AG10803 (cell line): ENCODE data around the gene GARRE1.
A peak's percentile ranks its signal among the peaks of the same experiment; 100 is the strongest.
"Not testable (repeated sequence)": the region's sequence is repeated elsewhere in the genome, so short reads cannot be mapped to it uniquely, and the experiment has no call there.

Source experiments
- DNase-seq: peaks from one replicate; pipeline ENCODE4 v3.0.0; 2010; ENCODE audit warnings: low read depth
- H3K4me3 ChIP-seq: 2 replicates; pipeline ENCODE4 v1.5.1; 2011; ENCODE audit warnings: mild to moderate bottlenecking, low read length, control low read depth
- TF ChIP-seq, protein P1 (sequence below): conservative IDR thresholded peaks from 2 replicates; pipeline ENCODE4 v1.5.1; 2011; ENCODE audit warnings: mild to moderate bottlenecking, low read length, control low read depth, inconsistent platforms

The GARRE1 gene, protein sequence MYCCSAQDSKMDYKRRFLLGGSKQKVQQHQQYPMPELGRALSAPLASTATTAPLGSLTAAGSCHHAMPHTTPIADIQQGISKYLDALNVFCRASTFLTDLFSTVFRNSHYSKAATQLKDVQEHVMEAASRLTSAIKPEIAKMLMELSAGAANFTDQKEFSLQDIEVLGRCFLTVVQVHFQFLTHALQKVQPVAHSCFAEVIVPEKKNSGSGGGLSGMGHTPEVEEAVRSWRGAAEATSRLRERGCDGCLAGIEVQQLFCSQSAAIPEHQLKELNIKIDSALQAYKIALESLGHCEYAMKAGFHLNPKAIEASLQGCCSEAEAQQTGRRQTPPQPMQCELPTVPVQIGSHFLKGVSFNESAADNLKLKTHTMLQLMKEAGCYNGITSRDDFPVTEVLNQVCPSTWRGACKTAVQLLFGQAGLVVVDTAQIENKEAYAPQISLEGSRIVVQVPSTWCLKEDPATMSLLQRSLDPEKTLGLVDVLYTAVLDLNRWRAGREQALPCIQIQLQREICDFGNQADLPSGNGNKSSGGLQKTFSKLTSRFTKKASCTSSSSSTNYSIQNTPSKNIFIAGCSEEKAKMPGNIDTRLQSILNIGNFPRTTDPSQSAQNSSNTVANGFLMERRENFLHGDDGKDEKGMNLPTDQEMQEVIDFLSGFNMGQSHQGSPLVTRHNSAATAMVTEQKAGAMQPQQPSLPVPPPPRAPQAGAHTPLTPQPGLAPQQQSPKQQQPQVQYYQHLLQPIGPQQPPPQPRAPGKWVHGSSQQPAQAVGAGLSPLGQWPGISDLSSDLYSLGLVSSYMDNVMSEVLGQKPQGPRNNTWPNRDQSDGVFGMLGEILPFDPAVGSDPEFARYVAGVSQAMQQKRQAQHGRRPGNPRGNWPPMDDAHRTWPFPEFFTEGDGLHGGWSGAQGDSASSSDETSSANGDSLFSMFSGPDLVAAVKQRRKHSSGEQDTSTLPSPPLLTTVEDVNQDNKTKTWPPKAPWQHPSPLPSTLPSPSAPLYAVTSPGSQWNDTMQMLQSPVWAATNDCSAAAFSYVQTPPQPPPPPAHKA (N-terminal part only)

DNA sequence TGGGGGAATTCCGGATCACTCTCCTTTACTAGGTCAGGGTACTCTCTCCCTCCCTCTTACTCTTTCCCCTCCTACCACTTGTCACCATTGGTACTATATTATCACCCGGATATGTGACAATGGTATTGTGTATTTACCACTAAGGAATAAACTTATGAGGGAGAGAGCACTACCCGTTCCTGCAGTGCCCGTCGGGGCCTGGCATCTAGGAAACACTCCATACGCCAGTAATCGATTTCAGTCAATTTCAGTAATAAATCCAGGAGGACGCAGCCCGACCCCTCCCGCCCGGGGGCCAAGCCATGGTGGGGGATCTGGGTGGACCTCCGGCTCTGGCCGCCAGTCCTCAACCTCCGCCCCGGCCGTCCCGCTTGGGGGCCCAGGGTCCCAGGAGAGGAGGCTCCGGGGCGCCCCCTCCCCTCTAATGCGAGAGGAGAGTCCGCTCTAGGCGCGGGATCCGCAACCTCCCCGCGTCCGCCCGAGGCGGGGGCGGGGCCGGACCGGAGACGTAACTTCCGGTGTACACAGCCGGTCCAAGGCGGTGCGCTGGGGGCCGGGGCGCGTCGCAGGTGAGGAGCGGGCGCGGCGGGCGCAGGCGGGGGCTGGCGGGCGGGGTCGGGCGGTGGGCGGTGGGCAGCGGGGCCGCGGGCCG lies at the start of gene GARRE1:
Gene GARRE1 (plus strand): TSS at position 509 of the 652 bp plus-strand sequence. CDS start 45,920 bp downstream, outside the sequence.
- TF ChIP-seq, protein P1, sequence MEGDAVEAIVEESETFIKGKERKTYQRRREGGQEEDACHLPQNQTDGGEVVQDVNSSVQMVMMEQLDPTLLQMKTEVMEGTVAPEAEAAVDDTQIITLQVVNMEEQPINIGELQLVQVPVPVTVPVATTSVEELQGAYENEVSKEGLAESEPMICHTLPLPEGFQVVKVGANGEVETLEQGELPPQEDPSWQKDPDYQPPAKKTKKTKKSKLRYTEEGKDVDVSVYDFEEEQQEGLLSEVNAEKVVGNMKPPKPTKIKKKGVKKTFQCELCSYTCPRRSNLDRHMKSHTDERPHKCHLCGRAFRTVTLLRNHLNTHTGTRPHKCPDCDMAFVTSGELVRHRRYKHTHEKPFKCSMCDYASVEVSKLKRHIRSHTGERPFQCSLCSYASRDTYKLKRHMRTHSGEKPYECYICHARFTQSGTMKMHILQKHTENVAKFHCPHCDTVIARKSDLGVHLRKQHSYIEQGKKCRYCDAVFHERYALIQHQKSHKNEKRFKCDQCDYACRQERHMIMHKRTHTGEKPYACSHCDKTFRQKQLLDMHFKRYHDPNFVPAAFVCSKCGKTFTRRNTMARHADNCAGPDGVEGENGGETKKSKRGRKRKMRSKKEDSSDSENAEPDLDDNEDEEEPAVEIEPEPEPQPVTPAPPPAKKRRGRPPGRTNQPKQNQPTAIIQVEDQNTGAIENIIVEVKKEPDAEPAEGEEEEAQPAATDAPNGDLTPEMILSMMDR: no peak
- DNase-seq: peak; percentile 45
- peak within 1 kb of the TSS; percentile 77 for H3K4me3 ChIP-seq

DNA sequence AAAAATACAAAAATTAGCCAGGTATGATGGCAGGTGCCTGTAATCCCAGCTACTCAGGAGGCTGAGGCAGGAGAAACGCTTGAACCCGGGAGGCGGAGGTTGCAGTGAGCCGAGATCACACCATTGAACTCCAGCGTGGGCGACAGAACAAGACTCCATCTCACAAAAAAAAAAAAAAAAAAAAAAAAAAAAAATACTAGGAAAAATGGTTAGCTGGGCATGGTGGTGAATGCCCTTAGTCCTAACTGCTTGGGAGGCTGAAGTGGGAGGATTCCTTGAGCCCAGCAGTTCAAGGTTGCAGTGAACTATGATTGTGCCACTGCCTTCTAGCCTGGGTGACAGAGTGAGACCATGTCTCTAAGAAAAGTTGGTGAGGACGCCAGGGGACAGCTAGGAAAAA lies 49.0 kb upstream of the GARRE1 start:
- not testable (repeated sequence) for DNase-seq

DNA sequence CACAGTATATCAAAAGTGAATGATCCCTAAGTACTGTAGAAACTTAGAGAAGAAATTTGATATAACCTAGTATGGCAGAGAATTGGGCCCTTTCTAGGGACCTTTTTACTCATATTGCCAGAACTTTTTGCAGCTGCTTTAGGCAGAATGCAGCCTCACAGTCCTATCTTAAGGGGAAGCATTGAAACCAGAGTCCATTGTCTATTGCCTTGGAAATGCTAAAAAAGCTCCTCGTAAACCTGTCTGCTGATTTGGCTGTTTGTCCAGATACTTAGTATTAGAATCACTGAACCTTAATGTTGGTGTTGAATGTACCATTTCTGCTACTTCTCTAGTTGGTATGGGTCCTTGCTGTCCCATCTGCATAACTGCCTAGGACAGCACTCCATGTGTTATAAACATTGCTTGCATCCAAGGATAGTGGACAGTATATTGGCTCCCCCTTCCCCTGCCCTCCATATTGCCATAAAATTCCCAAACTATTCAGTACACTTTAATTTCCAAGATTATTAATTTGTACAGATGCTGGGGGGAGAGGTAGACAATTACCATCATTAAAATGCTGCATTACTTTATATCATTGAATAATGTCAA lies 46.0 kb upstream of the GARRE1 start:
- no peak overlapping the region for H3K4me3 ChIP-seq
- no peak for DNase-seq
- TF ChIP-seq, protein P1: no peak

More for the DNA sequence above, 49.0 kb upstream of the GARRE1 start:
- not testable (repeated sequence) for H3K4me3 ChIP-seq

GRCh38 chr19:34209726-34210125 lies 44.6 kb upstream of the GARRE1 start:
- TF ChIP-seq, protein P1: no peak
- no peak for DNase-seq
- no peak overlapping the region for H3K4me3 ChIP-seq

DNA sequence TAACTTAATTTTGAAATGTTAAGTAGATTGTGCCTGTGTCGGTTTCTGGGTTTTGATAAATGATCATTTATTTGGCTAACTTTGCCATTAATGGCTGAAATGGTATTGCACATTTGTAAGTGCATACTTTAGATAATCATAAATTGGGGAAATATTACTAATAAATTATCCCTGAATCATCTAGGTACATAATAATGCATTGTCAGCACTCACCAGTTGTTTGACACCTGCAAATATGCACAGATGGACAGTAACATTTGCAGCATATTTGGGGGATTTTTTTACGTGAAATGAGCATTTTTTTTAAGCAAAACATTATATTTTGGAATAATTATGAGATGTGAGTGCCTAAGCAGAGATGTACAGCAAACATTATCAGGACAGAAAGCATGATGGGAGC lies 41.1 kb upstream of the GARRE1 start:
- DNase-seq: no peak
- TF ChIP-seq, protein P1: no peak
- no peak overlapping the region for H3K4me3 ChIP-seq

DNA sequence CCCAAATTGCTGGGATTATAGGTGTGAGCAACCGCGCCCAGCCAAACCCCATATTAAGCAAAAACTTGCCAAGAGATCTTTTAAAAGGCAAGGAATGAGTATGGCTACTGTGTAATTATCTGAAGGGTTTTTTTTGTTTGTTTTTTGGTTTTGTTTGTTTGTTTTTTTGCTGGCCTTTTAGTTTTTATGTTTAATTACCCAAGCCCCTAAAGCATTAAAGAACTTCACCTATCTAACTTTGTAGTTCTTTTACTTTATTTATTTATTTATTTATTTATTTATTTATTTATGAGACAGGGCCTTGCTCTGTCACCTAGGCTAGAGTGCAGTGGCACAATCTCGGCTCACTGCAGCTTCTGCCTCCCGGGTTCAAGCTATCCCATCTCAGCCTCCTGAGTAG lies 40.3 kb upstream of the GARRE1 start:
- no peak overlapping the region for H3K4me3 ChIP-seq
- DNase-seq: no peak
- TF ChIP-seq, protein P1: no peak
